GM18909 (cell line): Measurements from ENCODE around the gene GALNT14.

ENCODE experiments used
- ATAC-seq: cut with Tn5 transposase; IDR thresholded peaks from one replicate; pipeline ENCODE4 v1.9.1; 2021; ENCODE audit warnings: mild to moderate bottlenecking; ENCODE audit not compliant: unreplicated experiment, poor library complexity

Gene GALNT14

DNA sequence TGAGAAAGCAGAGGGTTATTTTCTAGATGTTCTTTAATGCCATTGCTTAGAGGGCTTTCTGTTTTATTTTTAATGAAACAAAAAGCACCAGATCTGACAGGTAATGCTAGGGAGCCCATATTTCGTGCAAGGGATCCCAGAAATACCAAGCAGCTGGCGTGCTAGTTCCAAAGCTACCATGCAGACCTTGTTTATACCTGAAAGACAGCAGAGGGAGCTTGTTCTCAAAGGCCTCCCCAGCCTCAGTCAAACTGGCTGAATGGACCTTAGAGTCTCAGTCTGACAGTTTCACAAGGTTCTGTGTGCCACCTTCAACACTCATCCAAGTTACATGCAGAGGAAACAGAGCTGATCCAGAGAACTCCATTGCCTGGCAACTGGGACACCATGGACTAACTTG lies 48.6 kb downstream of the GALNT14 start:
- ATAC-seq: no peak

DNA sequence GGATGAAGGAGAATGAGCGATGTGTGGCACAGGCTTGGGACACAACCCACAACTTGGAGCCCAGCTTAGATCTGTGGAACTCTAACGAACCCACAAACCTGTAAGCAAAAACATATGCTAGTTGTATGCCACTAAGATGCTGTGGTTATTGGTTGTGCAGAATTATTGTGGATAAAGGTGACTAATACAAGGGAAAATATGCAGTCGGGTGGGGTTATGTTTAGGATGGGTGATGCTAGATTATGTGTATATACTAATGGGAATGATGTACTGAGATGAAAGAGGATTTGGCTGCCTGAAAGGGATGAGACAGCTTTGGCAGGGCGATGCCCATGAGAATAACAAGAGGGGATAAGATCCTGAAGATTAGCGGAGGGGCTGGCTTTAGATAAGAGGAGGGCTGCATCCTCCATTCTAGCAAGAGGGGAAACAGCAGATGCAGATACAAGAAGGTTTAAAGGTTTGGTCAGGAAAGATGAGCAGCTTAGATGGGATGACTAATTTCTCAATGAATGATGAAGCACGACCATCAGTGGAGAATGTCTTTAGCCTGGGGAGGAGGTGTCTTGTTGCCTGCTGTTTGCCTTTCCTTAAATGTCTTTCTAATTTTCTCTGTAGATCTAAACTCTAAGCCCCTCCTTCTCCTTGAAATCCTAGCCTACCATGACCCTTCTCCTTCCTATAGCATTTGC lies 49.6 kb downstream of the GALNT14 start:
- no peak for ATAC-seq

DNA sequence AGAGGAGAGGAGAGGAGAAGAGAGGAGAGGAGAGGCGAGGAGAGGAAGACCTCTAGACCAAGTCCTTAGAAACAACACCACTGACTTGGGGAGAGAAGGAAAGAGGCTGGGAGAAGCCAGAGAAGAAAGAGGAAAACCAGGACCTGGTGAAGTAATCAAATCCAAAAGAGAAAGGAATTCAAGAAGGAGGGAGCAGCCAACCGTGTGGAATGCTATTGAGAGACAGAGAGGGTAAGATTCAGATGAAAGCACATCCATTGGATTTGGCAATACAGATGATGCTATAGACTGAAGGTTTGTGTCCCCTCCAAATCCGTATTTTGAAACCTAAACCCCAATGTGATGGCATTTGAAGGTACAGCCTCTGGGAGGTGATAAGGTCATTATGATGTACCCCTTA lies 50.7 kb downstream of the GALNT14 start:
- no peak for ATAC-seq

DNA sequence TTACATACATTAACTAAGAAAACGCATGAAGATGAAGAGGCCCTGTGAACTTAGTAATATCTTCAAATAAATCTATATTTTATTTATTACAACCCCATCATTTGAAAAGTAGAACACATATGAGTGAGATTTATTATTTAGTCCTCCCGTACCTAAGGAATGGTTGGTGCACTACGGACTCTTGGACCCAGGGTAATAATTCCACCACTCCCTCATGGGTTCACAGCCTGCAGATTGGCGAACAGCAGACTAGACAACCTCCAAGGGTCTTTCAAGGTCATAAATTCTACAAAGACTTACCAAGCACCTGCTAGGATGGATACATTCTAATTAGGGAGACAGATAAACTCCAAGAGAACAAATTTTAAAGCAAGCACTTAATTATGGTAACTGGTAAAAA lies 51.6 kb downstream of the GALNT14 start:
- no peak for ATAC-seq

DNA sequence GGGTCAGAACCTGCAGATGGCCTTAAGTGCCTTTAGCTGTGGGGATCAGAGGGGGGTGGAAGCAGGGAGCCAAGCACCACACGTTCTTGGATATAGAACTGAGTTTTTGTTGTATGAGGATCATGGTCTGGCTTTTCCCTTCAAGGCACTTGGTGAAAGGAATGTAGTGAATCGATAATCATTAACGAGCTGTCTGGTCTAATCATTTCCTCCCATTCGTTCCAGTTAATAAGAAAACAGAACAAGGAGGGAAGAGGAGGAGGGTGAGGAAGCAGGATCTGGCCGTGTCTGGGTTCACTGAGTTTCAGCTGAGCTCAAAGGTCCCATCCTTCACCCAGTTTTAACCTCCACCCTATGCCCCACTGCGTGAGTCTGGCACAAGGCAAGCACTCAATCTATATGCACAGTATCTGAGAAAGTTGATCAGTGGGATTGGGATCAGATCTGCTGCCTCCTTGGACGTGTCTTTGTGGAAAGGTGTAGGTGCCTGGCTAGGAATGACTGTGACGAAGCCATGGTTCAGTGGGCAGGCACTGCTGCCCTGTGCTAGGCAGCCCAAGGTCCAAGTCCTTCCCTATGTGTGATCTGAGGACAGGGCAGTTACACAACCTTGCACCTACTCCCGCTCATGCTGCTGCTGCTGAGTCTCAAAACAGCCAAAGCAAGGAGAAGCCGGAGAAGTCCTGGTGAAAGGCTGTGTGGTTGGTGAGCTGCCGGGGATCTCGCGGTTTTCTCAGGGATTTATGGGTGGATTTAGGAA lies 54.8 kb downstream of the GALNT14 start:
- ATAC-seq: no peak

DNA sequence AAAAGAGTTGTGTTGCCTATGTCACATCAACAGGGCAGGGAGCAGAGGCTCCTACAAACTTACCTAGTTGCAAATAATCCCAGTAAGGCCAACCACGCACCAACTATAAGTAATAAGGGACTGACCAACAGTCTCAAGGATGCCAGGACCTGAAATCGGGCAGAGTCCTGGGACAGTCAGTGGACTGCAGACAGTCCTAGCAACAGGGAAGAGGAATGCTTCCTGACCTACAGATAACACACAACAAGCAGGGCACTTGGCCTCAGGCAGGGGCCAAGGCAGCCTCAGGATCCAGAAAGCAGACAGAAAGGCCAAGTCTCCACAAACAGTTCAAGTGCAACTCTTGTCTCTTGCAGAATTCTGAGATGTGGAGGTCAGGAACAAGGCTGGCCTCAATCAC lies 56.2 kb downstream of the GALNT14 start:
- ATAC-seq: no peak

DNA sequence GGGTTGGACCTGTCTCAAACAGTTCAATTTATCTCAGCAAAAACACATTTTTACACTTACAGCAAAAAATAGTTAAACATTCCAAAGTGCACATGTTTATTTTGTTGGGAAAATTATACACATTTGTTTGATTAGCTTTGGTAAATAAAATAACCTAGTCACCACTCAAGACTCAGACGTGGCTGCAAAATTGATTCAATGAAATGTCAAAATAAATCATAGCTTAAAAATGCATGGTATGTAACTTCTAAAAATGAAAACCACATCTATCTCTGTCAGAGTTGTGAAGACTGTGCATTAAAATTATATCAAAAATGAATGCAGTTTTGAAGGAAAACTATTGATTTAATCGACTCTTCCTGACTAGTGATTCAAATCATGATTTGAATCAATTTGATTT lies 56.7 kb downstream of the GALNT14 start:
- ATAC-seq: no peak

DNA sequence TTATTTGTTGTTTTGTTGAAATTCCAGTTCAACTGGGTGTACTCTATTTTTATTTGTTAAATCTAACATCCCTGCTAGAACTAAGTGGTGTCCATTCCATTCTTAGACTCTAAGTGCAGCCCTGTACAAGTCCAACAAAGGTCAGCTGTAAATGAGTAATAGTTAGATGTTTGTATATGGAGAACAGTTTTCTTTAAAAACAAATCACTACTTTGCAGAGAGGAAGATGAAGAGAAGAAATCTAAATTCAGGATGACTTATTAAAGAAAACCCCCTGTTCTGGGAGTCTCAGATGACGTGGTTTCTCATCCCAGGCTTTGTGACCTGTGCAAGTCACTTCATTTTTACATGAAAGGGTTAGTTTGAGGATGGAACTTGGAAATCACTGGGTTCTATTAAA lies 57.9 kb downstream of the GALNT14 start:
- no peak for ATAC-seq

DNA sequence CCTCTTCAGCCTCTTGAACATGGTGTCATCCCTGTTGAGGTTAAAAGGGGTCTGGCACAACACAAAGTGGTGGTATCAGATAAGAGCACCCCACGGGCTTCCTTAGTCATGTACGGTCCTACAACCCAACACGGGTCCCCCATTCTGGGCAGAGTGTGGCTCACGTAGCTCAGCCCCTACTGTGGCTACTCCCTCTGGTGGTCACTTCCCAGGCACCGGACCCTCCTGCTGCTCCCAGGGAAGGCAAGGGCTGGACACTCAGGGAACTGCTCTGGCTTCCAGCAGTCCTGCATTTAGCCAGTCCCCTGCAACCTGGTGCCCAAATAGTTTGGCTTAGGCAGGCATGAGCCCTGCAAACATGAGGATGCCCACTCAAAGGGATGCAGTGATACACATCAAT lies 58.6 kb downstream of the GALNT14 start:
- ATAC-seq: no peak

DNA sequence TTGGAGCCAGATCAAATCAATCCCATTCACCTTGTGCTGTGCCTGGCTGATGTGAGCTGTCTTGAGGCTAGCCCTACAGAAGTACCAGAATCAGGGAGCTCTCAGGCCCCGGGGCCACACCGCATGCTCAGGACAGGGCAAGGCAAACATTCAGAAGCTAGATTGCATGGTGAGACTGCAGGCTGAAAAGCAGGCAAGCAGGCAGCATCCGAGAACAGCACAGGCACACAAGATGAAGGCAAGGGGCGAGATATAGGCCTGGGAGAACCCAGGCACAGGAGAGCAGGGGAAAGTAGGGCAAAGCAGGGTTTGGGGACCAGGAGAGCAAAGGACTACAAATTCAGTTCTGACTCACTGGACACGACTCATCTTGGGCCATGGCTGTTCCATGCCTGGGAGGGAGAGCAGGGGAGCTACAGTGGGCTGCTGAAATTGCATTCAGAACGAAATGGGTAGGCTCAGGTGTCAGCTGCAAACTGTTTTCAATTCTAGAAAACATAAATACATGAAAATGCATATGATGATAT lies 59.6 kb downstream of the GALNT14 start:
- no peak for ATAC-seq

DNA sequence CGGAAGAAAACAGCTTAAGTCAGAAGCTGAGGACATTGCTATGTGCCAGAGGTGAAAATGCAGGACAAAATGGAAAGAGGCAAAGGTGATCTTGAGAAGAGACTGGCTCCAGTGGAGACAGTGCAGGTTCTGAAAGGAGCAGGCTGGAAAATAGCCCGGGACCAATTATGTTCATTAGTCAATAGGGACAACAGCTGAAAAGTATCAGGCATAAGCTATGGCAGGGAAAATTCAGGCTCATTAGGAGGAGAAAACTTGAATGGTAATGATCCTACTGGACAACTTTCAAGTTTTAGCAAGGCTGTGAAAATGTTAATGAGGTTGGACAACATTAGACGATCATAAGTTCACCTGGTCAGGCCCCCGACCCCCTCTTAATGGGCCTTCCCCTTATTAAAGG lies 60.2 kb downstream of the GALNT14 start:
- no peak for ATAC-seq

DNA sequence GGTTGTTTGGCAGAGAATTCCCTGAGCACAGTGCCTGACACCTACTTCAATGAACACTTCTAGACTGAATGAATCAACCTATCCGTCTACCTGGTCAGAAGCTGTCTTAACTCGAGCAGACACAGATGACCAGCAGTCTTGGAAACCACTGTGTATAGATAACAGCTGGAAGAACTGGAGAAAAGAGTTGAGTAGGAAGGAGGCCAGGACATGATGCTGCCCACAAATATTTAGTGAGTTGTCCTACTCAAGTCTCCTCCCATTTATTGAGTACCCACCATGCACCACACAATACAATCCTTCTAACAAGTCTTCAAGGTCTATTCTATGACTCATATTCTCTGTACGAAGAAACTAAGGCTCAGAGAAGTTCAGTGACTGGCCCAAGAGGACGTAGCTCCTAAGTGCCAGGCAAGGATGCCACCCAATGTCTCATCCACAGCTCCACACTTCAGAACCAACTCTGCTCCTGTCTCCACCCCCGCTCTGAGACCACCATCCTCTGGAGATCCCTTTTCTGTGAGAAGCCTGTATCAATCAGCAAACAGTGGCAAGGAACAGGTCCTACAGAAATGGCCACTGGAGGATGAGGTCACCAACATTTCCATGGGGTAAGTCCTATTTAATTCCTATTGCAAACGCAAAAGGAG lies 62.2 kb downstream of the GALNT14 start:
- ATAC-seq: no peak

DNA sequence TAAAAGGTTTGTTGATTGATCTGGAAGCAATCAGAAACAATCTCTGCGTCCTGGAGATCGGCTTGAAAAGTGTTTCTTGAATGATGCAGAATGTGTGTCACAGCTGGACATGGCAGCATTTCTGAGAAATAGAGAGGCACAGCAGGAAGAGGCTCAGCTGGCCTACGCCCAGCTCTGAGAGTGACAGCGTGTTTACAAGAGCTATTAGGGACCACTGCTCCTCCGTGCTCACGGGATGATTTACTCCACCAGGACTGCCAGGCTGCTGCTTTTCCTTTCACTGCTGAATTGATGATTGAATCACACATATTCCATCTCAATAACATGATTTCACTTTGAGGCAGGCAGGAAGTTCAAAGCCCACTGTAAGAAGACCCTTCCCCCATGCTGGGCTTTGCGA lies 62.8 kb downstream of the GALNT14 start:
- no peak for ATAC-seq

DNA sequence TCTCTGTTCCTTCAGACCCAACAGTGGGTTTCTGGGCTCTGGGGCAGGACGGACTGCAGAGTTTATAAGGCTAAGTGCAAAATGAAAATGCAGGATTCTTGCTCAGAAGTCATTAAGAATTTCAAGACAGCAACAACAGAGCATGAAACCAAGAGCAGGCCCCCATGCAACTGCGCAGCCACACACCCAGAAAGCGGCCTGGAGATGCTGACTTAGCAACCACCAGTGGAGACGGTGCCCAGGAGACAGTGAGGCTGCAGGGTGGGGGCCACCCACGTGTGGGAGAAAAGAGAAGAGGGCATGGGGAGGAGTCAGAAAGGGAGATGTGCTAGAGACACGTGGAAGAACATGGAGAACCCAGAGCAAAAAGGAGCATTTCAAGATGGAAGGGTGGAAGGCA lies 66.5 kb downstream of the GALNT14 start:
- ATAC-seq: no peak

DNA sequence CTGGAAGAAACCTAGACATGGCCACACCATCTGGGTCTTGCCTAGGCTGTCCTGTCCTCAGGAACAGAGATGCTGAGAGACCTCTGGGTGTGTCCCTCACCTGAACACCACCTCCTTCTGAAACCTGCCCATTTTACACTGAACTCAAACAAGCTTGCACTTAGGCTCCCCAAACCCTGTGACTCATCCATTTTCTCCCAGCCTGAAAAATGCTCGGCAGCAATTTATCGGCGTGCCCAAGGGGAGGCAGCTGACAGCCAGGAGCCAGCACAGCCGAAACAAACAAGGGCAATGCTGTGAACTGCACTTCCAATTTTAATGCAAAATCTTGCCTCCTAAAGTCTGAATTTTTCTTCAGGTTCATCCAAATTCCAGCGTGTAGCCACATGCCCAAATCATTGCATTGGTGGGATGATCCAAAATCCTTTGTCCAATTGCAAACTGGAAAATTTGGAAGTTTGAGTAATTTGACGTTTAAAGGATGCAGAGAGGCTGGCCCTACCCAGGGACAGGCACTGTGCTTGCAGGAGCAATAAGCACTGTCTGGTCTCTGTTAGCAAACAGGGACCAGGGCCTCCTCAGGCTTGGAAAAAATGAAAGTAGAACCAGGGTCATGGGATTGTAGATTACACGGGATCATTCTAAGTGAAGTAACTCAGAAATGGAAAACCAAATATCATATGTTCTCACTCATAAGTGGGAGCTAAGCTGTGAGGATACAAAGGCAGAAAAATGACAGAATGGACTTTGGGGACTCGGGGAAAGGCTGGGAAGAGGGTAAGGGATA lies 67.7 kb downstream of the GALNT14 start:
- ATAC-seq: no peak

DNA sequence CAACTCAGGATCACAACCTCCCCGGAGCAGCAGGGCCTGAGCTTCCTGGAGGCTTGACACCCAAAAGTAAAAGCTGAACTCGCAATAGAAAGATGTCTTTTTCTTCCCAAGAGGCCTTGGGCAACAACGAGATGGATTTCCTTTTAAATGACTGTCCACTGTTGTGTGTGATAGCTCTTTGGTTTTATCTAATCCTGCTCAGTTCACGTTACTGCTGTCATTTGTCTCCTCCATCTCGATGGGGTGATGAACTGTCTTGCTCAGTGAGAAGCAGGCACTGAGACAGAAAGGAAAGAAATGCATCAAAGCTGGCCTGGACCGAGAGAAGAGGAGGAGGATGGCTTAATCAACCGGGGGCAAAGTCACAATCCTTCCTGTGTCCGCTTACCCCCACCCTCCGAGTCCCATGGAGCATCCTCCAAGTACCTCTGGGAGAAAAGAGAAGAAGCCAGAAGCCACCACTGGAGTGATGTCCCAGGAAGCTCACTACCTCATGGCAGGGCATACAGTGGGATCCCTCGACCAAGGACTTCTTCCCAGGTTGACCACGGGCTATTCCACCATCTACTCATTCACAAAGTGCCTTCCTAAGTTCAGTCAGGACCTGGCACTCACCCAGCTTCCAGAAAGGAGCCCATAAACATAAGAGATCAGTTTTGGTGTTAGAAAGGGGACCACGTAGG lies 68.5 kb downstream of the GALNT14 start:
- no peak for ATAC-seq

DNA sequence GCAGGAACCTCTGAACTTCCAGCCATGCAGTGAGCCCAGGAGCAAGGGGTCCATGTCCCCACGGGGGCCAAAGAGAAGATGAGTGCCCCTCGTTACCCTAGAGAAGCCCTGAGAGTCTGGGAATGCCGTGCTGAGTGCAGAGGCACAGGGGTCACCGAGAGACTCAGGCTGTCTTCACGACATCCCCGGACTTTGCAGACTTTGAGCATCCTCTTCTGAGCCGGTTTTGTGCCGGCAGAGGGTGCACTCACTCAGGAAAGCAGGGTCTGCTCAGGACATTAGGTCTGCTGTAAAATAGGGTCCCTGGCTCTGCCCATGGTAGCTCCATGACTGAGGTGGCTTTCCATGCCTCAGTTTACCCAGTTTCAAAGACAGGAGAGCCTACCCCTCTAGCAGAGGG lies 71.0 kb downstream of the GALNT14 start:
- ATAC-seq: no peak

DNA sequence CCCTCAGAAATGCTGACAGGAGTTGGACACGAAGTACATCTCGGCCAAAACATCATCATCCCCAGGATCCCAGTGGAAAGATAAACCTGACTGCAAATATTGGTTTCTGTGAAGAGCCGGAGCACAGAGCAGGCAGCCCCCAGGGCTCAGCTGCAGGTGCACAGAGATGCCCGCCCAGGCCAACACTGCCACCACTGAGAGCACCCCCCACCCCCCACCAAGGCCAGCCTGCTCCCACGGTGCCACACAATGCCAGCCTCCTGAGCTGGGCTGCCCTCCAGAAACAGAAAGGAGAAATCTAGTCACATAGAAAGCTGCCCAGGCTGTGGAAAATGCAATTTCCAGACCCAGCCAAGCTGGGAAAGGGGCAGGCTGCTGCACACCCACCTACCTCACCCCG lies 71.7 kb downstream of the GALNT14 start:
- ATAC-seq: no peak

DNA sequence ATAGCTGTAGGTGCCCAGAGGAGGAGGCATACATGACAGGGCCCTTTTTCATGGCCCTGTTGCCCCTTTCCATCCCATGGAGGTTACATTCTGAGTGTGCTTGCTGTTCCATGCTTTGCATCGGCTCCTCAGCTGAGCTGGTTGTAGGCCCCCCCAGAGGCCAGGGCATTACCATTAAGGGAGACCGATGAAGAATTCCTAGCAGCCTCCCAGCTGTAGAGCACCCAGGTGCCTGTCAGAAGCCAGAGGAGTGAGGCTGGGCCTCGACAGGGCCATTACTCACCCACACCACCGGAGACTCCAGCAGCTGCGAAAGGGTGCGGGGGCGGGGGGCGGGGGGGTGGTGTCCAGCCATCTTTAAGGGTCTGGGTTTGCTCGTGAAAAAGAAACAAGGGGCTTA lies 72.2 kb downstream of the GALNT14 start:
- no peak for ATAC-seq

DNA sequence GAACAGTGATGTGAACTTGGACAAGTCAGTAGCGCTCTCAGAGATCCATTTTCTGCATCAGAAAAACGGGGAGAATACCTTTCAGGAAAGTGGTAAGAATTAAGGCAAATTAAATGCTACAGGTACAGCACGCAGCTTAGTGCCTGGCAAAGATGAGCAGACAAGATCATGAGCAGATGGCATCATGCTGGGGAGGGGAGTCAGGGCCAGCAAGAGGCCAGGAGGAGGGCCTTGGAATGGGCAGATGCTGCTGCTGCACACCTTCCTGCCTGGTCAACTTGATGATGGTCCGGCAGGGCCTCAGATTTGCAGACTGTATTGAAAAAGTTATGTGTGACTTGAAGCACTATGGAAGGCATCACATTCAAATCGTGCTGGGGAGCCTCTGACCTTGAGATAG lies 72.9 kb downstream of the GALNT14 start:
- ATAC-seq: no peak
